Myocyte (in vitro differentiated cells): ENCODE measurements around the gene DNAH2. TPM values are rescaled to one million over a fixed set of nuclear protein-coding genes. Genes with fewer than 3 reads are reported as not detected.

ENCODE experiments used
- DNase-seq: peaks from one replicate; pipeline ENCODE4 v3.0.0-alpha.2; 2012; ENCODE audit warnings: low read depth
- total RNA-seq: library from RNA; depleted of rRNA; stranded (reverse); fragments of >200 nt; gene quantifications from 2 replicates; pipeline ENCODE4 v1.2.3, GENCODE V29; 2014

DNAH2 gene
- total RNA-seq, 1 donor from 2014 or later = 0.11 TPM

DNA sequence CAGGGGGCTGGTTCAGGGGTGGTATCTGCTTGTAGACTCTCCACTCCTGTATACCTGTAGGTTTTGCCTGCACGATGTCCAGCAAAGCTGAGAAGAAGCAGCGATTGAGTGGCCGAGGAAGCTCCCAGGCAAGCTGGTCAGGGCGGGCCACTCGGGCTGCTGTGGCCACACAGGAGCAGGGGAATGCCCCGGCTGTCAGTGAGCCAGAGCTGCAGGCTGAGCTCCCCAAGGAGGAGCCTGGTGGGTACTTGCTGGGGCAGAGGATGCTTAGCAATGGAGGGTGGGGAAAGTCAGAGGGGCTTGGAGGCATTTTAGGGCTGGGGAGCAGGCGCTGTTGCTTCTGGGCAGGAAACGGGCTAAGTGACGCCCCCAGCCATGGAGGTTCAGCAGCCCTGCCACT is 2.1 kb downstream of the DNAH2 start:
- DNase-seq = no peak

GRCh38 chr17:7720125-7720524 is 2.6 kb downstream of the DNAH2 start:
- DNase-seq = peak; percentile 37

DNA sequence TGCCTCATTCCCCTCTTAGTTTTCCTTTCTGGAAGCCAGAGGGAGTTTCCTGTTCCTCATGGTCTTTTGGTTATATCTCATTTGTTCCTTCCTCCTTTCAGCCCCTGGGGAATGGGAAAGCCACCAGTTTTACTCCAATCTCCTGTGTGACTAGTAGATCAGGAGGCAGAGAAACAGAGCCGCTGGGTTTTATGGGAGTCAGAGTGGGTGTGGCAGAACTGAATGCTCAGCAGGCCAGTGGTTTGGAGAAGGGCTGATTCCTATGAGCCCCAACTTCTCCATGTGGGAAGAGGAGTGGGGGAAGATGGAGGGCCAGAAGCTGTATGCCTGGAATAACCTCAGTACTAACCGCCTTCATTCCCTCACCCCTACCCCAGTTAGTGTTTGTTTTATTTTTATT is 4.1 kb downstream of the DNAH2 start:
- DNase-seq = no peak

- no peak for DNase-seq
Observed at GRCh38 chr17:7727886-7728285, 10.3 kb downstream of the DNAH2 start.

GRCh38 chr17:7729816-7730215 is 12.3 kb downstream of the DNAH2 start:
- DNase-seq = no peak

GRCh38 chr17:7732981-7733539 is 15.5 kb downstream of the DNAH2 start:
- DNase-seq = no peak

DNA sequence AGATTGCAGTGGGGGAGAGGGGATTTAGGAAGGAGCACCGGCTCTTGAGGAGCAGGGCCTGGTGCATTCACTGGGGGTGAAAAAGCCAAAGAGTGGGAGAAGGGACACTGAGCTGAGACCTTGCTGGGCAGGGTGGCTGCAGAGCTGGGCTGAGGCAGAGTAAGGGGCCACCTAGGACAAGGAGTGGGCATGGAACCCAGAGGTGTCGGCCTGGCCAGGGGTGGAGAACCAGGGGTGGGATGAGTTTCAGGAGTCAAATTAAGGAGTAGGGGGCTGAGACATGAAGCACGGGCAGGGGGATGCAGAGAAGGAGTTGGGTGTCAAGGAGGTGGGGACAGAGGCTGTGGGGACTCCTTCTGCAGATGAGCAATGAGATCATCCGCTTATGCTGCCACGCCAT is 20.1 kb downstream of the DNAH2 start:
- no peak for DNase-seq

DNA sequence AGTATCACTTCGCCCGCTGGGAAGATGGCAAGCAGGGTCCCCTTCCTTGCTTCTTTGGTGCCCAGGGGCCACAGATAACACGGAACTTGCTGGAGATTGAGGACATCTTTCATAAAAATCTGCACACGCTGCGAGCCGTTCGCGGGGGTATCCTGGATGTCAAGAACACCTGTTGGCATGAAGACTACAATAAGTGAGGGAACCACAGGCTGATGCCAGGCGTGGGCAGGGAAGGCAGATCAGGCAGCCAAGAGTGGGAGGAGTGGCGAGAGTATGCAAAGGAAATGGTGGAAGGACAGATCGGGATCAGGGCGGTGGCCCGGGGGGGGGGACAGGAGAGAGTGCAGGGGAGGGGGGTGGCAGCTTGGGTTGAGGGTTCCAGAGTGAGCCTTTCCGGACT is 22.2 kb downstream of the DNAH2 start:
- DNase-seq = no peak

DNA sequence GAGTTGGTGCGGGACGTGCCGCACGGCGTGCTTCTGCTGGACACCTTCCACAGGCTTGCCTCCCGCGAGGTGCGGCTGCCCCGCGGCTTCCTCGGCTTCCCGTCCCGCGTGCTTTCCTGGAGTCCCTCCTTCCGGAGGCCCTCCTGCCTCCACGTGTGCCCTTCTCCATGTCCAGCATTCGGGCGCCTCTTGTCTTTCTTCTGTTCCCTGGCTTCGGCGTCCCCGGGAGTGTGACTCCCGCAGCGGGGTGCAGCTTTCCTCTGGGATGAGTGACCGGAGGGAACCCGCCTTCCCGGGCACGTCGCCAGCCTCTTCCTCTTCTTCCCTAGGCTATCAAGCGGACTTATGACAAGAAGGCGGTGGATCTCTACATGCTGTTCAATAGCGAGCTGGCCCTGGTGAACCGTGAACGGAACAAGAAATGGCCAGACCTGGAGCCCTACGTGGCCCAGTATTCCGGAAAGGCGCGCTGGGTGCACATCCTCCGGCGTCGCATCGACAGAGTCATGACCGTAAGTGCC is 23.0 kb downstream of the DNAH2 start:
- DNase-seq = no peak

GRCh38 chr17:7742729-7743128 is 25.2 kb downstream of the DNAH2 start:
- DNase-seq = no peak

DNA sequence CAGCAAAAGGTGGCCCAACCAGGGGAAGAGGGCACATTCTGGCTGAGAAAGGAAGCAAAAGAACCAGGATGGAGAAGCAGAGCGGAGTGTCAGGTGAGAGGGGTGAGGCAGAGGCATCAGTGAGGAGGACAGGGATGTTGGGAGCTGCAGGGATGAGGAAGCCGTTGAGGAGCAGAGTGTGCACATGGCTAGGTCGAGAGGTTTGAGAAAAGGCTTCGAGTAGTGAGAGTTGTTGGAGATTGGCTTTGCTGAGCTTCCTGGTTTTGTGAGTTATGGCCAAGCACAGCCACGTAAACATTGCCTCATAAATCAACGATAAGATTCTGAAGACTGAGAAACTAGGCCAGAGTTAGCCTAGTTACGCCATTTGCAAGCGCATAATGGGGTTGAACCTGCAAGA is 26.9 kb downstream of the DNAH2 start:
- DNase-seq = no peak

DNA sequence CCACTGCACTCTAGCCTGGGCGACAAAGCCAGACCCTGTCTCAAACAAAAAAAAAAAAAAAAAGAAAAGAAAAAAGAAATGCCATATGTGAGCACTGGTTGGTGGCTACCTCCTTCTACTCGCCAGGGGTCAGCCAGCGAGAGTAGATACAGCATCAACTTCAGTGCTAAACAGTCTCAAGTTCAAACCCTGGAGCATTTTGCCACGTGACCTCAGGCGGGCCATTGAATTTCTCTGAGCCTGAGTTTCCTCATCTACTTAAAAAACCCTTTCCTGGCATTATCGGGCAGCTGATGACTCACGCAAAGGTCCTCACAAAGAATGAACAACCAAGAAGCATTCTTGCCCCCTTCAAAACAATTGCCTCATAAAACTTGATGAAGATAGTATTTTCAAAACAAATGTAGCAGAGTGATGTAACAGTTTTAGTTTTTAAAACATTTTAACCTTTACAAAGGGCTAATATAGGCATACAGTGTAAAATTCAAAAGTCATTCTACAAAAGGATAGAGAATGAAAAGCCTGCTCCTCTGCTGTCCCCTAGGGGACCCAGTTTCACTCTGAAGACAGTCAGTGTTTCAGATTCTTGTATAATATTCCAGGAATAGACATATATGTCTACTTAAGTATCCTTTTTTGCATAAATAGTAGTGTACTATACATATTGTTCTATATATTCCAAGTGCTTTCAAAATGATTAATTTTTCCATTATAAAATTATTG is 28.4 kb downstream of the DNAH2 start:
- DNase-seq = peak; percentile 46

DNA sequence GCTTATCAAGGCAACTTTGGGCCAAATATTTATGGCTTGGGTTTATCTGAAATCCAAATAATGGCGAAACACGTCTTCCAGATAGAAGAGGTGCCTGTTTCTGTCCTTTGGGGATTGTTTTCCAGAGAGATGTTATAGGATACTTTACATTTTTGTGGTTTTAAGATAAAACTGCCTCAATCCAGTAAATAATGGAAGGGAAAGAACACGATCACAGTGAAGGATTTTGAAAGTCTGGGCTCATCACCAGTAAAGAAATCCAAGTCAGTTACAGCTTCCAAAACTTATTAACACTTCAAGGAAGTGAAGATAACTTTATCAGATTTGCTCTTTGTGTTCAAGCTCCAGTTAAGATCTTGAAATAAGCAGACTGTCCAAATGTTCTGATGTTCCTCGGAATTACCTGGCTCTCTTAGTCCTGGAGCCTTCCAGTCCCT is 30.1 kb downstream of the DNAH2 start:
- DNase-seq = no peak

- DNase-seq = no peak
Observed at GRCh38 chr17:7748076-7748775, 30.7 kb downstream of the DNAH2 start.

DNA sequence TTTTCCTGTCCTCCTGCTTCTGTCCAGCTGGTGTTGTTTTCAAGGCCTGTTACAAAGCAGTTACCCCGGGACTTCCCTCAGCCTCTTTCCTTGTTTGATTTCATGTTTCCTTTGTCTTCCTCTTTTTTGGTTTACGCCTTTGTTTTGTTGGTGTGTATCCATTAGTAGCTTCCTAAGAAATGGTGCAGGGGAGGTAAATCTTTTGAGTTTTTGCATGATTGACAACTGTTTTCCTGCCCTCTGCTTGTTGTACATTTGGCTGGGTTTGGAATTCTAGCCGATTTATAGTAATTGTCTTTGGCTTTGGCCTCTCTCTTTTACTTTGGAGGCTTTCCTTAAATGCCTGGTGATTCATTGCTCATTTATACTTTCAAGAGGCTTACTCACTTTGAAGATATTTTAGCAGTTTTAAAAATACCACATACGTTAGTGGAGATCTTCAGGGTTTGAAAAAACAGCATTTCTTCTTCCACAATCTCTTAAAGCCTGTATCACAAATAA is 32.8 kb downstream of the DNAH2 start:
- DNase-seq = peak; percentile 47

DNA sequence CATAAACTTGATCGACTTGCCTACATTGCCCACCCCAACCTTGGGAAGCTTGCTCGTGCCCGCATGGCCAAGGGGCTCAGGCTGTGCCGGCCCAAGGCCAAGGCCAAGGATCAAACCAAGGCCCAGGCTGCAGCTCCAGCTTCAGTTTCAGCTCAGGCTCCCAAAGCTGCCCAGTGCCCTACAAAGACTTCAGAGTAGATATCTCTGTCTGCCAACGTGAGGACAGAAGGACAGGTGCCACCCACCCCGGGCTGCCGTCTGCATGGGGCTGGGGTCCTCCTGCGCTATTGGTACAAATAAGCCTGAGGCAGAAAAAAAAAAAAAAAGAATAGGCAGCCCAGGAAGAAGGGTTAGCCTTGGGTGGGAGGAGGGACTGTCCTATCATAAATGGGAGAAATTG is 37.1 kb downstream of the DNAH2 start:
- DNase-seq = no peak

- no peak for DNase-seq
Observed at GRCh38 chr17:7755095-7755890, 37.7 kb downstream of the DNAH2 start.

- DNase-seq = no peak
Observed at GRCh38 chr17:7756968-7757367, 39.4 kb downstream of the DNAH2 start.

DNA sequence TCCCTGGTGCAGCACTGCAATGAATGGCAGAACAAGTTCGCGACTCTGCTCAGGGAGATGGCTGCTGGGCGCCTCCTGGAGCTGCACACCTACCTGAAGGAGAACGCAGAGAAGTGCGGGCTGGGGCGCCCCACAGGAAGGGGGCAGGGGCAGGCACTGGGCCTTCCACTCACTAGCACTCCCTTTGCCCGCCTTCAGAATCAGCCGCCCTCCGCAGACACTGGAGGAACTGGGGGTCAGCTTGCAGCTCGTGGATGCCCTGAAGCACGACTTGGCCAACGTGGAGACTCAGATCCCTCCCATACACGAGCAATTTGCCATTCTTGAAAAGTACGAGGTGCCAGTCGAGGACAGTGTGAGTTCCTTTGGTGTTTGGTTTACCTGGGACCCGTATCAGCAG is 46.4 kb downstream of the DNAH2 start:
- DNase-seq = no peak

GRCh38 chr17:7767004-7767403 is 49.5 kb downstream of the DNAH2 start:
- DNase-seq = no peak

DNA sequence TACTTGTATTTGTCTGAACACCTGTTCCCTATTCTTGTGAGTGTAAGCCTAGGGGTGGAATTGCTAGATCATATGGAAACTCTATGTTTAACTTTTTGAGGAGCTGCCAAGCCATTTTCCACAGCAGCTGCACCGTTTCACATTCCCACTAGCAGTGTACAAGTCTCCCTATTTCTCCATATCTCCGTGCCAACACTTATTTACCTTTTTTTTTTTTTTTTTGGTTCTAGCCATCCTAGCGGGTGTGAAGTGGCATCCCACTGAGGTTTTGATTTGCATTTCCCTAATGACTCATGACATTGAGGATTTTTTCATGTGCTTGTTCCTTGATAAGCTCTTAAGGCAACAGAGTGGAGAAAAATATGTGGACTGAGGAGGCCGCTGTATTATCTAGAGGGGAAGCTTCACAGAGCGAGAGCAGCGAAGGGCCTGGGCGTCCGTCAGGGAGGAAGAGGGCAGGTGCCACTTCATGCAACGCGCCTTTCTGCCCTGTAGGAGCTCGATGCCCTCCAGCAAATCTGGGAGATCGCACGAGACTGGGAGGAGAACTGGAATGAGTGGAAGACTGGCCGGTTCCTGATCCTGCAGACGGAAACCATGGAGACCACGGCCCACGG is 50.0 kb downstream of the DNAH2 start:
- peak; percentile 8 for DNase-seq
